Measurements from ENCODE around the gene RNF141. TPM values are rescaled to one million over a fixed set of nuclear protein-coding genes. Genes with fewer than 3 reads are reported as not detected.

Gene RNF141
- total and polyA plus RNA-seq, 10 of the 15 experiments (the other 5 are each of a cell fraction or from before 2014, with no cell fraction given) = 7.6 to 36.8 (median 13.6) TPM

- no peak for FAIRE-seq
- Histone ChIP-seq H3K9me3 (replicated peaks; ENCODE audit: control insufficient read depth, insufficient read depth, low read length) (no peaks in the 10 kb centered on the region), H3K4me1 (ENCODE audit: control insufficient read depth, insufficient read depth, low read length) (no peaks in the 10 kb centered on the region), H3K79me2 (ENCODE audit: control insufficient read depth, insufficient read depth, low read length) (no peaks in the 10 kb centered on the region), H4K20me1 (ENCODE audit: control insufficient read depth, insufficient read depth) (no peaks in the 10 kb centered on the region), H3K4me3 (no peak overlapping the region), H3K4me2 (ENCODE audit: control insufficient read depth, insufficient read depth) (no peak overlapping the region), H3K9ac (ENCODE audit: control insufficient read depth, insufficient read depth, low read length) (no peak overlapping the region), H3K36me3 (ENCODE audit: control insufficient read depth in 2 of 2, insufficient read depth in 2 of 2, low read length in 1 of 2) (no peaks in the 10 kb centered on the region), H3K27ac (ENCODE audit: control insufficient read depth, insufficient read depth) (no peak overlapping the region), H3K27me3 (replicated peaks in 1 of 2; ENCODE audit: control insufficient read depth in 2 of 2, insufficient read depth in 2 of 2, low read length in 1 of 2) (no peaks in the 10 kb centered on the region), H2AFZ (ENCODE audit: control insufficient read depth, low read depth, low read length) (no peak overlapping the region)
- in situ Hi-C loops (cut with MboI) = no loop called here
- ChIA-PET RAD21 (ENCODE audit: unreplicated experiment) (no interaction called here), POLR2A (no interaction called here), SMC1A (ENCODE audit: uncharacterized antibody, unreplicated experiment) (interaction anchor here (0.8 to 1.5 kb wide), 4 partner anchors 15 to 138 kb away, joined by 3 to 5 read pairs (median 4); no protein-coding TSS in a partner anchor), CTCF (interaction anchor here (0.9 to 2.9 kb wide), 4 partner anchors 22 to 136 kb away, joined by 3 to 9 read pairs (median 4); partner anchors contain the start of gene RNF141)
- TF ChIP-seq ZBTB4 (CRISPR knock-in tag; IDR thresholded peaks at IDR 0.05) (no peak), KAT2A (conservative IDR thresholded peaks at IDR 0.05; ENCODE audit: control insufficient read depth, low read depth, low read length) (no peak), TBL1XR1 (IDR thresholded peaks at IDR 0.05; ENCODE audit: low read depth, low read length) (no peak), EP300 (IDR thresholded peaks at IDR 0.05; ENCODE audit: borderline replicate concordance in 1 of 2, control insufficient read depth in 1 of 2, low read depth in 2 of 2, low read length in 2 of 2) (no peak), CEBPZ (IDR thresholded peaks at IDR 0.05; ENCODE audit: low read depth, low read length) (no peak), IKZF1 (conservative IDR thresholded peaks at IDR 0.05) (no peak), ZNF622 (IDR thresholded peaks at IDR 0.05) (no peak), SMARCA5 (IDR thresholded peaks at IDR 0.05) (no peak), IRF3 (IDR thresholded peaks at IDR 0.05) (no peak), SP1 (IDR thresholded peaks at IDR 0.05; ENCODE audit: low read depth, low read length) (no peak), CBX3 (IDR thresholded peaks at IDR 0.05; ENCODE audit: borderline replicate concordance, low read depth) (no peak), FOXK2 (IDR thresholded peaks at IDR 0.05) (no peak)
- DNase-seq (ENCODE audit: low read depth, low spot score) = no peak
- intact Hi-C loops (cut with micrococcal nuclease; ENCODE audit: unreplicated experiment) = no loop called here
- ATAC-seq = no peak
- BruUV-seq (replicated peaks) = no TSS peak
Measured at GRCh38 chr11:10518123-10518522, 22.9 kb downstream of the RNF141 start.

Data from GM12878 (cell line).